DND-41 (cell line): ENCODE results near the gene DOCK9.

ENCODE experiments used
- EZH2 ChIP-seq: IDR thresholded peaks from 3 replicates; pipeline ENCODE4 v1.6.1; 2012; ENCODE audit warnings: borderline replicate concordance, low read depth, mild to moderate bottlenecking, moderate library complexity, low read length, inconsistent platforms; ENCODE audit not compliant: severe bottlenecking
- TF ChIP-seq, protein P1 (sequence below): IDR thresholded peaks from 2 replicates; pipeline ENCODE4 v1.5.1; 2012; ENCODE audit warnings: borderline replicate concordance, low read length, moderate library complexity, mild to moderate bottlenecking; ENCODE audit not compliant: poor library complexity, severe bottlenecking; ENCODE audit errors: extremely low read depth

DNA sequence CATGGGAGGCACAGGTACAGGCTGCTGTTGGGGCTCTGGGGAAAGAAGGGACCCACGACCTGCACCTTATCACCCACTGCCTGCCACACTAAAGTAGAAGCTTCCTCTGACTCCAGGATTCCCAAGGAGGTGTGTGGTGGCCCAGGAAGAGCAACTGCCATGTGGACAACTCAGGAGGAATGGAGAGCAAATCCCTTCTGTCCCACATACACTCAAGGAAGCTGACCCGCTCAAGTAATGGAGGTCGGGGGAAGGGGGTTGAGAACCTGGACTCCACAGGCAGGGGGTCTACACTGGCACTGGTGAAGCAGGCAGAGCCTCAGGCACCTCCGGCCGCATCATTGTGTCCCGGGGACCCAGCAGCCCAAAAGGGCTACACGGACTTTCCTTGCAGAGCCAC is 196.0 kb downstream of the DOCK9 start:
- TF ChIP-seq, protein P1, sequence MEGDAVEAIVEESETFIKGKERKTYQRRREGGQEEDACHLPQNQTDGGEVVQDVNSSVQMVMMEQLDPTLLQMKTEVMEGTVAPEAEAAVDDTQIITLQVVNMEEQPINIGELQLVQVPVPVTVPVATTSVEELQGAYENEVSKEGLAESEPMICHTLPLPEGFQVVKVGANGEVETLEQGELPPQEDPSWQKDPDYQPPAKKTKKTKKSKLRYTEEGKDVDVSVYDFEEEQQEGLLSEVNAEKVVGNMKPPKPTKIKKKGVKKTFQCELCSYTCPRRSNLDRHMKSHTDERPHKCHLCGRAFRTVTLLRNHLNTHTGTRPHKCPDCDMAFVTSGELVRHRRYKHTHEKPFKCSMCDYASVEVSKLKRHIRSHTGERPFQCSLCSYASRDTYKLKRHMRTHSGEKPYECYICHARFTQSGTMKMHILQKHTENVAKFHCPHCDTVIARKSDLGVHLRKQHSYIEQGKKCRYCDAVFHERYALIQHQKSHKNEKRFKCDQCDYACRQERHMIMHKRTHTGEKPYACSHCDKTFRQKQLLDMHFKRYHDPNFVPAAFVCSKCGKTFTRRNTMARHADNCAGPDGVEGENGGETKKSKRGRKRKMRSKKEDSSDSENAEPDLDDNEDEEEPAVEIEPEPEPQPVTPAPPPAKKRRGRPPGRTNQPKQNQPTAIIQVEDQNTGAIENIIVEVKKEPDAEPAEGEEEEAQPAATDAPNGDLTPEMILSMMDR = no peak
- TF ChIP-seq EZH2 = no peak
